A549 (cell line): Measurements from ENCODE around the gene APOBEC3A.

Experiments
- ATOH8 ChIP-seq: fragments of 250-450 bp; sonication (Bioruptor Pico); IDR thresholded peaks from 2 replicates; pipeline ENCODE4 v1.5.0; 2020; ENCODE audit warnings: low read depth, mild to moderate bottlenecking, moderate library complexity
- BCL3 ChIP-seq: fragments of >200 bp; sonication (Bioruptor Twin); formaldehyde crosslinking; IDR thresholded peaks from 3 replicates; pipeline ENCODE4 v1.6.1; 2016
- BHLHE40 ChIP-seq: IDR thresholded peaks from 2 replicates; pipeline ENCODE4 v1.6.1; 2012; ENCODE audit warnings: low read depth, low read length, inconsistent platforms
- CTCF ChIP-seq: fragments of >200 bp; sonication (Bioruptor Twin); formaldehyde crosslinking; IDR thresholded peaks from 3 replicates; pipeline ENCODE4 v1.5.1; 2016
- E2F6 ChIP-seq: IDR thresholded peaks from 2 replicates; pipeline ENCODE4 v1.6.1; 2012; ENCODE audit warnings: low read depth, borderline replicate concordance
- EP300 ChIP-seq, 2 experiments: fragments of >200 bp; sonication (Bioruptor Twin); formaldehyde crosslinking; IDR thresholded peaks; 2 replicates in 1 of 2; 3 replicates in 1 of 2; pipeline ENCODE4 v1.6.1; 2016 to 2017
- ESRRA ChIP-seq: fragments of 150-350 bp; IDR thresholded peaks from 2 replicates; pipeline ENCODE4 v1.6.1; 2014; ENCODE audit warnings: mild to moderate bottlenecking, low read length, borderline replicate concordance
- MAFK ChIP-seq: fragments of 450-650 bp; IDR thresholded peaks from 2 replicates; pipeline ENCODE4 v1.6.1; 2014; ENCODE audit not compliant: partially characterized antibody
- MAZ ChIP-seq: fragments of 150-350 bp; IDR thresholded peaks from 2 replicates; pipeline ENCODE4 v1.6.1; 2014; ENCODE audit warnings: antibody characterized with exemption, low read depth, low read length, borderline replicate concordance
- NR3C1 ChIP-seq: fragments of >200 bp; sonication (Bioruptor Twin); formaldehyde crosslinking; IDR thresholded peaks from 3 replicates; pipeline ENCODE4 v1.6.1; 2017
- POLR2A ChIP-seq: IDR thresholded peaks from 2 replicates; pipeline ENCODE4 v1.6.1; 2012; ENCODE audit warnings: mild to moderate bottlenecking, low read length
- RAD21 ChIP-seq, 2 experiments: fragments of >200 bp in 1 of 2; sonication (Bioruptor Twin) in 1 of 2; formaldehyde crosslinking in 1 of 2; IDR thresholded peaks in 1 of 2; conservative IDR thresholded peaks in 1 of 2; 2 replicates in 1 of 2; 3 replicates in 1 of 2; pipeline ENCODE4 v1.6.1; 2012 to 2018; ENCODE audit warnings: inconsistent platforms in 1 of 2
- RFX5 ChIP-seq: fragments of 450-650 bp; IDR thresholded peaks from 2 replicates; pipeline ENCODE4 v1.7.1; 2014; ENCODE audit warnings: antibody characterized with exemption, mild to moderate bottlenecking, moderate library complexity
- ZNF302 ChIP-seq: fragments of 250-450 bp; sonication (Bioruptor Pico); IDR thresholded peaks from 2 replicates; pipeline ENCODE4 v1.9.0; 2021; ENCODE audit warnings: inconsistent platforms, mild to moderate bottlenecking, moderate library complexity

DNA sequence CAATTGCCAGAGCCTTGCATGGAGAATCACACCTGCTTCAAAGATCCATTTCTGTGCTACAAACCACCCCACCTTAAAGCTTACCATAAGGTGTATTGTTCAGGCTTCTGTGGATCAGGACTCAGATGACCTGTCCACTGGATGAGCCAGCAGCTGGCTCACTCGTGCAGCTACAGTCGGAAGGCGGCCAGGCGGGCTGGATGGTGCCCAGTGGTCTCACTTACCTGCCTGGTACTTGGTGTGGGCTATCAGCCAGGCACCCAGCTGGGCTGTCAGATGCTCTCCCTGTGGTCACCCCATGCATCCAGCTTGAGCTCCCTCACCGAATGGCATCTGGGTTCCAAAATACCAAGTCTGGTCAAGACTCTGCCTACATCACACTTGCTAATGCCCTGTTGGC, 13.8 kb downstream of the APOBEC3A start:
- TF ChIP-seq CTCF (no peak), EP300 (IDR thresholded peaks at IDR 0.05) (no peak), MAFK (no peak), NR3C1 (no peak), BCL3 (no peak), ATOH8 (no peak), RAD21 (conservative IDR thresholded peaks at IDR 0.05 in 1 of 2, IDR thresholded peaks at IDR 0.05 in 1 of 2) (no peak), POLR2A (no peak), ESRRA (no peak), BHLHE40 (no peak), E2F6 (no peak), ZNF302 (no peak), RFX5 (no peak), MAZ (no peak)
